Ramos (cell line): ENCODE measurements around the gene TMEM221.

Experiments used
- in situ Hi-C: fragments of 300-500 bp; cut with MboI; formaldehyde crosslinking; loops from one replicate; pipeline ENCODE4 v1.14.3; 2022; ENCODE audit warnings: low sequenced_read_pairs; ENCODE audit not compliant: unreplicated experiment

Gene TMEM221

DNA sequence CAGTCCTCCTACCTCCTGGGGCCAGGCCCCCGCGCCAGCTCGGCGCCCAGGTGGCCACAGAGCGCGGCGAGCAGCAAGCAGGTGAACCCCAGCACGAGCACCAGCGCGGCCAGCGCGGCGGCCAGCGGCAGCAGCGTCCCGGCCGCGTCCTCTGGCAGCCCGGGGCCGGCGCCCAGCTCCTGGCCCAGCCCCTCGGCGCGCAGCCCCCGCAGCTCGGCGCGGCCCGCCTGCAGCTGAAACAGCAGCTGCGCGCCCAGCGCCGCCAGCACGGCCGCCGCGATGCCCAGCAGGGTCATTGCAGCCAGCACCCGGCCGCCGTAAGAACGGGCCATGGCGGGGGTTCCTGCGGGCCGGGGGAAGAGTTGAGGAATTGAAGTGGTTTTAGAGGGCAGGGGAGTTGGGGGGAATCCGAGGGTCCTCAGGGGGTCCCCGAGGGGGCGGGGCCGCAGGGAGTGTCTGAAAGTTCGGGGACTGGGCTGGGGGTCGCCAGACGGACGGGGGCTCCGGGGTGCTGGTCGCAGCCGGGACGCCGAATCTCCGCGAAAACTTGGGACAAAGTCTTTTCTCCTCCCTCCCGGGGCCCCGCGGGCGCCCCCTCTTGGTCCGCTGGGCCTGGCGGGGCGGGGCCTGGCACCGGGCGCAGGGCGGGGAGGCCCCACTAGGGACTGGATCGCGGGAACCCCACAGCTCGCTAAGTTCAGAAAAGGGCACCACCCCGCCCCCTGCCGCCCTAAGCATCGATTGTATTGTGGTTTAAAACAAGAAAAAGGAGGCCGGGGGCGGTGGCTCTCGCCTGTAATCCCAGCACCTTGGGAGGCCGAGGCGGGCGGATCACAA is at the start of gene TMEM221:
Gene TMEM221, minus strand, starts transcription at position 538 of the 837 bp plus-strand sequence. Its CDS starts 206 bp downstream, at position 332.
- in situ Hi-C loops, result no loop called here

DNA sequence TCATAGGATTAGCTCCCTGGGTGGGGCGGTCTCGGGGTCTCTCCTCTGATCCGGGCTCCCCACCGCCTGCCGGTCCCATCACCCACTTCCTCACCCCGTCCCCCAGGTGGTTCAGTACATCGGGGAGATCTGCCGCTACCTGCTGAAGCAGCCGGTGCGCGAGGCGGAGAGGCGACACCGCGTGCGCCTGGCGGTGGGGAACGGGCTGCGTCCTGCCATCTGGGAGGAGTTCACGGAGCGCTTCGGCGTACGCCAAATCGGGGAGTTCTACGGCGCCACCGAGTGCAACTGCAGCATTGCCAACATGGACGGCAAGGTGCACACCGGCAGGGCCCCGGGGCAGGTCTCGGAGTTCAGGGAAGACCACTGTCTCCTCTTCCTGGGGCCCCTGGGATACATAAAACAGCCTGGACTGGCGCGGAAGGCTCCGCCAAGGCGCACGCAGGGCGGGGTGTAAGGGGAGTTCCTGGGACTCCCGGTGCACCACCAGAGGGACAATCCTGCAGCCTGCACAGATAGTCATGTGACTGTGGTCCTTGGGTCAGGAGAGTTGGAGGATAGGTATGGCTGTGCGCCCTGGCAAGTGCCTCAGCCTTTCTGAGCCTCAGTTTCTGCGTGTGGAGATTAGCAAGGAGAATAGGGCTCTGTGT is 48.8 kb upstream of the TMEM221 start:
- in situ Hi-C loops, result no loop called here

DNA sequence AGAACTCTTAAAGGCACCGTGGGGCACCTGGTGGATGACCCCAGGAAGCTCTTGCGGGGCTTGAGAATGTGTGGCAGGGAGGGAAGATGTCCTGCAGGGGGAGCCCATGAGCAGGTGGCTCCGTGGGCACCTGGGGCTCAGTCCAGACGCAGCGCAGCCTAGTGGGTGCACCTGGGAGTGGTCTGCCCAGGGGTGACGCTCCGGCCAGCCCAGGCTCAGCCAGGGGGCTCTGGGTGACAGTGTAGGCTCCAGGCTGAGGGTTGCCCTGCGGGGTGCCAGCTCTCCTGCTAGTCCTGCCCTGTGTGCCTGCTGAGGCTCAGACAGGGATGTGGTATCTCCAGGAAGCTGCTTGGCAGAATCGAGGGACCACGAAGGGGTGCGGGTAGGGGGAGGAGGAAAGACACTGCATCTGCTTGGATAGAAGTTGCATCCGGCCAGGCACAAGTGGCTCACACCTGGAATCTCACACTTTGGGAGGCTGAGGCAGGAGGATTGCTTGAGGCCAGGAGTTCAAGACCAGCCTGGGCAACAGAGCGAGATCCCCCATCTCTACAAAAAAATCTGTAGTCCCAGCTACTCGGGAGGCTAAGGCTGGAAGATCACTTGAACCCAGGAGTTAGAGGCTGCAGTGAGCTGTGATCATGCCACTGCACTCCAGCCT is 48.0 kb upstream of the TMEM221 start:
- in situ Hi-C loops, result no loop called here

DNA sequence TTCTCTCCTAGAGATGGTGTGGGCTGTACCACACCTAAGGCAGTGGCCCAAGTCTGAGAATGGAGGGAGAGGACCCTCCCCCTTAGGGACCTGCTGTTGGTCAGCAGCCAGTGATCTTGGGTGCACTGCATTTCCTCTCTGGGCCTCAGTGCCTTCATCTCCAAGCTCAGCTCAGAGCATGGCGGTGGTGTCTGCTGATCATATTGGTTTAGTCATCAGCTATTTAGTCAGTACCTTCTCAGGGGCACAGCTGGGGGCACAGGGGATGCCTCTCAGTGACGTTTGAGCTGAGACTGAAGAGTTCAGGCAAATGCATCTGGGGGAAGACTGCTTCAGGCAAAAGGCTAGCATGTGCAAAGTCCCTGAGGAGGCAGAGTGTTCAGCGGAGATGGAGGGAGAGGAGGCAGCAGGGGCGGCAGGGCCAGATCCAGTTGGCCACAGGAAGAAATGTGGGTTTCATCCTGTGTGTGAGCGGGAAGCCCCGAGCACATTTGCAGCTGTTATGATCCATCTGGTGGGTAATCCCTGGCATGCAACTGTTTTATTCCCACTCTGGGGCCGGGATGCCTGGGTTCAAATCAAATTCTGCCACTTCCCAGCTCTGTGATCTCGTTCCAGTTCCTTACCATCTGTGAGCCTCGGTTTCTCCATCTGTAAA is 47.3 kb upstream of the TMEM221 start:
- in situ Hi-C loops, result no loop called here

DNA sequence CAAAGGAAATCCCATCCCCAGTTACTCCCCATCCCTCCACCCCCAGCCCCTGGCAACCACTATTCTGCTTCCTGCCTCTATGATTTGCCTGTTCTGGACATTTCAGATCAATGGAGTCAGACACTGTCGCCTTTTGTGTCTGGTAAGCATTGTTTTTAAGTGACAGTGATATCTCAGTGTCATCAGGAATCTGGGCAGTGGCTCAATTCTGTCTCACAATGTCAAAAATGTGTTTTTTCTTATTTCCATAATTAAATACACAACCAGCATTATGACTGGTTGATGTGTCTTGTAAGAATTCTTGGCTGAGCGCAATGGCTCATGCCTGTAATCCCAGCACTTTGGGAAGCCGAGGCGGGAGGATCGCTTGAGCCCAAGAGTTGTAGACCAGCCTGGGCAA is 42.8 kb upstream of the TMEM221 start:
- in situ Hi-C loops, result no loop called here

DNA sequence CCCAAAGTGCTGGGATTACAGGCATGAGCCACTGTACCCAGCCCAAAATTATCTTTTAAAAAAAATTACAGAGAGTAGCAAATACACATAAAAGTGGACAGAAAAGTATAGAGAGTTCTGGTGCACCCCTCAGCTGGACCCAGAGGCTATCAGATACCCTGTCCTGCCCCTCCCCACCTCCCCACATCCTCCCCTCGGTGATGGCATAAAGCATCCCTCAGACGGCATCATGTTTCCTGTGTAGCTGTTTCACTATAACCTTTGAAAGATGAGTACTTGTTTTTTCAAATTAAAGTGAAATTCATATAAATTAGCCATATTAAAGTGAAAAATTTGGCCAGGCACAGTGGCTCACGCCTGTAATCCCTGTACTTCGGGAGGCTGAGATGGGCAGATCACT is 41.9 kb upstream of the TMEM221 start:
- in situ Hi-C loops, result no loop called here

DNA sequence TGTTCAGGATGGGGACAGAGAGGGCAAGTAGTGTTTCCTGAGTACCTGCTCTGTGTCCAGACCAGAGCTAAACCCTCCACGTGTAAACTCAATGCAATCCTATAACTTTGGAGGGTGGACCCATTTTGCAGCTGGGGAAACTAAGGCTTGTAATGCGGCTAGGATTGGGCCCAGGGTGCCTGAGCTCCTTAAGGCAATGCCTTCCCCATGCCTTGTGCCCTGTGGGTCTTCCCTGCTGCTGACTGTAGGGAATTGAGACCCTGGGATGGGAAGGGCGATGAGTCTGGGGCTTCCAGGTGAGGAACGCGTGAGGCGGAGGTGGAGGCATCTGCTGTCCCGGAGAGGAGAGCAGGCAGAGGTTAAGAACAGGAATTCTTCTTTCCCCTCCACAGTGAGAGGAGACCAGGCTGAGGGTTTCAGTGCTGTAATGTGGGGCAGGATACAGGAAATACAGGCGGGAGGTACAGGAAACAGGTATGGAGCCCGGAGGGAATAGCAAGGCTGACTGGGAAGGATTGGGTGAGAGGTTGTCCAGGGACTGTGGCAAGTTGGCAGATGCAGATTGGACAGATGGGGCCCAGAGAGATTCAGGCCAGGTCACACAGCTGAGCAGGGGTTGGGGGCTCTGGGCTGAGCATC is 41.0 kb upstream of the TMEM221 start:
- in situ Hi-C loops, result no loop called here

DNA sequence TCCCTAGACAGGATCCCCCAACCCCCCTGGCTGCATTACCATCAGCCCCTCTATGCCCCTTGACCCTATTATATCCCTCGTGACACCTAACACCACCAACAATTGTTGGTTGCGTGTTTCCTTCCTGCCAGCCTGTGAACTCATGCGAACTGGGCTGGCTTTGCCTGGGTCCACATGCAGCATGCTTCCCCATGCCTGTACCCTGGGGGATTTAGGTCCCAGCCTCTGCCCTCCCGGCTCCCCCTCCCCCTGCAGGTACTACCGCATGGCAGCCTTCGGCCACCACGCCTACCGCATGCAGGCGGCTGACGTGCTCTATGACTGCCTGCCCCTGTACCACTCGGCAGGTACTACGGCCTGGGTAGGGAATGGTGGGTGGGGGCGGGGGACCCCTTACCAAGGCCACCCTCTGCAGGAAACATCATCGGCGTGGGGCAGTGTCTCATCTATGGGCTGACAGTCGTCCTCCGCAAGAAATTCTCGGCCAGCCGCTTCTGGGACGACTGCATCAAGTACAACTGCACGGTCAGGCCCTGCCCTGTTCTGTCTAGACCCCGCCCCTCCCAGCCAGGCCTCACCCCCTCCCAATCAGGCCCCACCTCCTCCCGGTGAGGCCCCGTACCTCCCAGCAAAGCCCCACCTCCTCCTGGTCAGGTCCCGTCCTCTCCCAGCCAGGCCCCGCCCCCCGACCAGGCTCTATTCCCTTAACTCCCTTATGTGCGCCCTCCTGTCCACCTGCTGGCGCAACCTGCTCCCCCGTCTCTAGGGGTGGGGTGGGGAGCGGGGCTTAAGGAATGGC is 40.3 kb upstream of the TMEM221 start:
- in situ Hi-C loops, result no loop called here

DNA sequence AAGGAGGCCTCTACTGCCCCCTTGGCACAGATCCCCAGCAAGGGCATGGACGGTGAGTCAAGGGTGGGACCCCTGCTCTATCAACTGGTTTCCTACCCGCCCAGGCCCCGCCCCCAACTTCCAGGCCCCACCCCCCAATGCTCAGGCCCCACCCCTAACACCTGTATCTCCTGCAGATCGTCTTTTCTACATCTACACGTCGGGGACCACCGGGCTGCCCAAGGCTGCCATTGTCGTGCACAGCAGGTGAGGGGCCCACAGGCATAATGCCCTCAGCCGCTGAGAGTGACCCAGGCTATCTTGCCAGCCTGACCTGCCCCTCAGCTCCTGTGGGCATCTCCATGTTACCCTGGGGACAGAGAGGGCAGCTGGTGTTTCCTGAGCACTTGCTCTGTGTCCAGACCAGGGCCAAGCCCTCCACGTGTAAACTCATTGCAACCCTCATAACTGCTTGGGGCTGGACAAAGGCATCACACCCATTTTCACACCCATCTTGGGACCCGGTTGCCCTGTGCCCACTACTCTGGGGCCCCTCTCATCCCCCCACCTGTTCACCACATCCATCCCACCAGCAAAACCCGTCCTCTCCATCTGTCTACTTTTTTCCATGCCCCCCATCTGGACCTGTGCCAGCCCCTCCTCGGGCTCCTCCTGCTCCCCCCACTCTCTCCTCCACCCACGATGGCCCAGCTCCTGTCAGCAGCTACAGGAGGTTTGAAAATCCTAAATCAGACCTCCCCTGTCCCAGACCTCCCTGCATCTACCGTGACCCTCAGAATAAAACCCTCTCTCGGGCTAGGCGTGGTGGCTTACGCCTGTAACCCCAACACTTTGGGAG is 39.0 kb upstream of the TMEM221 start:
- in situ Hi-C loops, result no loop called here

DNA sequence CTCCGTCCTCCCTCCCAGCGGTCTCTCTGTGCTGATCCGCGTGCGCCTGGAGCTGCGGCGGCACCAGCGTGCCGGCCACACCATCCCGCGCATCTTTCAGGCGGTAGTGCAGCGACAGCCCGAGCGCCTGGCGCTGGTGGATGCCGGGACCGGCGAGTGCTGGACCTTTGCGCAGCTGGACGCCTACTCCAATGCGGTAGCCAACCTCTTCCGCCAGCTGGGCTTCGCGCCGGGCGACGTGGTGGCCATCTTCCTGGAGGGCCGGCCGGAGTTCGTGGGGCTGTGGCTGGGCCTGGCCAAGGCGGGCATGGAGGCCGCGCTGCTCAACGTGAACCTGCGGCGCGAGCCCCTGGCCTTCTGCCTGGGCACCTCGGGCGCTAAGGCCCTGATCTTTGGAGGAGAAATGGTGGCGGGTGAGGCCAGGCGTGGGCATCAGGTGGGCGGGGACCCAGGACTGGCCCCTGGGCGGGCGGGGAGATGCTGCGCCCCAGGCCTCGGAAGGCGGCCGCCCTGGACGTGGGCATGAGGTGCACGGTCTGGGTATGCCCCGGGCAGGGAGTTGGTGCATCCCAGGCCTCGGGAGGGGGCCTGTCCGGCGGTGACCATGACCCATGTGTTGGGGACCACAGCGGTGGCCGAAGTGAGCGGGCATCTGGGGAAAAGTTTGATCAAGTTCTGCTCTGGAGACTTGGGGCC is 38.2 kb upstream of the TMEM221 start:
- in situ Hi-C loops, result no loop called here

DNA sequence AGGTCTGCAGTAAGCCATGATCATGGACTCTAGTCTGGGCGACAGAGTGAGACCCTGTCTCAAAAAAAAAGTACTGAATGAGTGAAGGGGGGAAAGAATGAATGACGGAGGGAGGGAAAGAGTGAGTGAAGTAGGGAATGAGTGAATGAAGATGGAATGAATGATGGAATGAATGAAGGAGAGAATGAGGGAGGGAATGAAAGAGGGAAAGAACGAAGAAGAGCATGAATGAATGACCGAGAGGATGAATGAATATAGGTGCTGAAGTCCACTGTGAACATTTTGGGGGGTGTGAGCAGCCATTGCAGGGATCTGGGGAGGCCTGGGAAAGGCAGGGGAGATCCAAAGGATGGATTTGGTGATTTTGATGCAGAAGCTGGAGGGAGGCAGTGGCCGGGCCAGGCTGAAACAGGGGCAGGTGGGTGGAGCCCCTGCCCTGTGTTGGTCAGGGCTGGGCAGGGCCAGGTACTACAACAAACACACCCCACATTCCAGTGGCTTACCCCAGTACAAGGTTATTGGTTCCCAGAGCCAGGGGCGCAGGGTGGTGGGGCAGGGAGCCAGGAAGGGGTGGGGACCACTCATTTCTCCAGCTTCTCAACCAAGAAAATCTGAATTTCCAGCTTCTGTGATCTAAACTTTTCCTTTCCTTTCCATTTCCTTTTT is 36.2 kb upstream of the TMEM221 start:
- in situ Hi-C loops, result no loop called here

DNA sequence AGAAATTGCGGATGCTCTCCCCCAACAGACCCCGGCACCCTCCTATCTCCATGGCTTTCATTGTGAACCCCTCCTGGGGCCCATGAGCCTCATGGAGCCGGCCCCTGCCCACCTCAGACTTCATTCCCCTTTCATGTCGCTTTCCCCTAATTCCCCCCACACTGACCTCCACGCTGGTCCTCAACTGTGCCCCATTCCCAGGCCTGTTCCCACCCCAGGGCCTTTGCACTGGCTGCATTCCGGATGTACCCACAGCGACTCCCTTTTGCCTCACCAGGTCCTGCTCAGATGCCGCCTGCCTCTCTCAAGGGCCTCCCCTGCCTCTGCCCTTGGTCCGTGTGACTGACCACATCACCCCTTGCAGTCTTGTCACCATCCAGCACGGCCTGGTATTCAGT is 35.1 kb upstream of the TMEM221 start:
- in situ Hi-C loops, result no loop called here

DNA sequence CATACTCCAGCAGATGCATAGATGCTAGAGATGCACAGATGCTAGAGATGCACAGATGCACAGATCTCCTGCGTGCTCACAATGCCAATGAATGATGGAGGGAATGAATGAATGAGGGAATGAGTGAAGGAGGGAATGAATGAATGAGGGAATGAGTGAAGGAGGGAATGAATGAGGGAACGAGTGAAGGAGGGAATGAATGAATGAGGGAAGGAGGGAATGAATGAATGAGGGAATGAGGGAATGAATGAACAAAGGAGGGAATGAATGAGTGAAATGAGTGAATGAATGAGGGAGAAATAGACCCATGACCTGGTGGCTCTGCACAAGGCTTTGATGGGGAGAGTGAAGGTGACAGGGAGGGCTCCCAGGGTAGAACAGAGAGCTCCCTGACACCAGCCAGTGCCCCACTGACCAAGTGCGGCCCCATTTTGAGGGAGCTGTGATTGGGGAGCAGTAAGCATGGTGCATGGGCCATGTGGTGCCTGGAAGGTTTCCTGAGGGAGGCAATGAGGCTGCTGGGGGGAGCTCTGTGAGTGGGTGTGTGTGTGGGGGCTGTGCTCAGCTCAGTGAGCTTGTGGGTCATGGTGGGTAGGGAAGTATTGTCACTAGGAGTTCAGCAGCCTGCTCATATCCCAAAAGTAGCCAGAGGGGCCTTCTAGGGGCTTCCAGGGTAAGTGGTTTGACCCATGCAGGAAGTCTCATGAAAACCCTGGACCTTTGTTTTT is 34.6 kb upstream of the TMEM221 start:
- in situ Hi-C loops, result no loop called here

DNA sequence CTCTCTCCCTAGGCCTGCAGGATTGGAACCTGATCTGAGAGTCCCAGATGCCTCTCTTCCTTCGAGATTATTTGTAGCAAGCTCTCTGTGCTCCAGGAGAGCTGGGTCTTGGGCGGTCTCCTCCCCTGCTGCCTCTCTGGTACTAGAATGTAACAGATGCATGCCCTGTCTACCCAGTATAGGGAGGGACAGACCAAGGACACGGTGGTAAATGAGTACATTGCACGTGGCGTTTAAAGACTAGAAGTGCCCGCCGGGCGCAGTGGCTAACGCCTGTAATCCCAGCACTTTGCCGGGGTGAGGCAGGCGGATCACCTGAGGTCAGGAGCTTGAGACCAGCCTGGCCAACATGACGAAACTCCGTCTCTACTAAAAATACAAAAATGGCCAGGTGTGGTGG is 33.5 kb upstream of the TMEM221 start:
- in situ Hi-C loops, result no loop called here

DNA sequence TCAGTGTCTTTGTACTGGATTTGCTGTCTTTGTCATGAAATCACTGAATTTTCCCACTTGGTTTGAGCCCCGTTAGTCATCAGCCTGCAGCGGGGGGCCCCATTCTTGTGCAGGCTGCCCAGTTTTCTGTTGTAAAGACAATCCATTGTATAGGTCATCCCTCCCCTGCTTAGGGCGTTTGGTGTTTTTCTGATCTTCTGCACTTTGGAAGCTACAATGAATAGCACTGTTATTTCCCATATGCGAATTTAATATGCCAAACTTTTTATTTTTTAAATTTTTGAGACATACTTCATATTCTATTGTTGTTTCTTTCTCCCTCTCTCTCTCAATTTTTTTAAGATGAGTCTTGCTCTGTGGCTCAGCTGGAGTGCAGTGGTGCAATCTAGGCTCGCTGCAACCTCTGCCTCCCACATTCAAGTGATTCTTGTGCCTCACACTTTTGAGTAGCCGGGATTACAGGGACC is 30.9 kb upstream of the TMEM221 start:
- in situ Hi-C loops, result no loop called here

DNA sequence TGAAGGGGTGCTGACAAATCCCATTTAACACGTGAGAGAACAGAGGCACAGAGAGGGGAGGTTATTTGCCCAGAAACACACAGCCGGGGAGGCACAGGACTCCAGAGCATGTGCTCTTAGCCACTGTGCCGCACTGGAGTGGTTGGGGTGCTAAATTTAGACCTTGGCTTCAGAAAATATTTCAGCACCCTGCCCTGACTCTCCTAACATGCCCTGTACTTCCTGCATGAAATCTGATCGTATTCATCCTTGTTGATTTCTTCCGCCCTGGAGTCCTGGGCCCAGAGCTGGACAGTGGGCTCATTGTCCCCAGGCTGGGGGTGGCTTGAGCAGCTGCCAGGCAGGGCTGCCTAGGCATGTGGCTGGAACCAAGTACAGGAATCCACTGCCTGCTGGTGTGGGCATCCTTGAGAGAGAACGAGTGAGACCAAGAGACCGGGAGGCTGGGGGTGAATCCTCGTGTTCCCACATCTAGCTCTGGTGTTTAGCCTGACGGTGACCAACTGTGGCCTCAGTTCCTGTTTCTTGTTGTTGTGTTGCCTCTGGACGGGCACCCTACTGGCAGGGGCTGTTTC is 27.2 kb upstream of the TMEM221 start:
- in situ Hi-C loops, result no loop called here
